Measurements from ENCODE around the gene RETREG3. TPM values are rescaled to one million over a fixed set of nuclear protein-coding genes. Genes with fewer than 3 reads are reported as not detected.

The RETREG3 gene
- total and polyA plus RNA-seq, 9 of the 15 experiments (the other 6 are each of a cell fraction or from before 2014, with no cell fraction given): 4.1 to 39.0 (median 16.9) TPM

GRCh38 chr17:42578282-42578869, 30.8 kb downstream of the RETREG3 start (continued):
- peak; percentile 89 for TF ChIP-seq SMC3 (conservative IDR thresholded peaks at IDR 0.05; ENCODE audit: insufficient read depth, low read depth, low read length)
- no peak for TF ChIP-seq U2AF1 (optimal IDR thresholded peaks at IDR 0.05; ENCODE audit: low read depth, low read length)
- TF ChIP-seq, protein P1, sequence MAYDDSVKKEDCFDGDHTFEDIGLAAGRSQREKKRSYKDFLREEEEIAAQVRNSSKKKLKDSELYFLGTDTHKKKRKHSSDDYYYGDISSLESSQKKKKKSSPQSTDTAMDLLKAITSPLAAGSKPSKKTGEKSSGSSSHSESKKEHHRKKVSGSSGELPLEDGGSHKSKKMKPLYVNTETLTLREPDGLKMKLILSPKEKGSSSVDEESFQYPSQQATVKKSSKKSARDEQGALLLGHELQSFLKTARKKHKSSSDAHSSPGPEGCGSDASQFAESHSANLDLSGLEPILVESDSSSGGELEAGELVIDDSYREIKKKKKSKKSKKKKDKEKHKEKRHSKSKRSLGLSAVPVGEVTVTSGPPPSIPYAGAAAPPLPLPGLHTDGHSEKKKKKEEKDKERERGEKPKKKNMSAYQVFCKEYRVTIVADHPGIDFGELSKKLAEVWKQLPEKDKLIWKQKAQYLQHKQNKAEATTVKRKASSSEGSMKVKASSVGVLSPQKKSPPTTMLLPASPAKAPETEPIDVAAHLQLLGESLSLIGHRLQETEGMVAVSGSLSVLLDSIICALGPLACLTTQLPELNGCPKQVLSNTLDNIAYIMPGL (CRISPR knock-in tag; IDR thresholded peaks at IDR 0.05): no peak
- peak; percentile 51; the same call in 1 of the 2 replicates for TF ChIP-seq POLR2AphosphoS5 (IDR thresholded peaks at IDR 0.05; ENCODE audit: control insufficient read depth, insufficient read depth, low read depth, low read length)
- no peak for TF ChIP-seq ZFP30 (CRISPR knock-in tag; IDR thresholded peaks at IDR 0.05; ENCODE audit: borderline replicate concordance)
- TF ChIP-seq, protein P2, sequence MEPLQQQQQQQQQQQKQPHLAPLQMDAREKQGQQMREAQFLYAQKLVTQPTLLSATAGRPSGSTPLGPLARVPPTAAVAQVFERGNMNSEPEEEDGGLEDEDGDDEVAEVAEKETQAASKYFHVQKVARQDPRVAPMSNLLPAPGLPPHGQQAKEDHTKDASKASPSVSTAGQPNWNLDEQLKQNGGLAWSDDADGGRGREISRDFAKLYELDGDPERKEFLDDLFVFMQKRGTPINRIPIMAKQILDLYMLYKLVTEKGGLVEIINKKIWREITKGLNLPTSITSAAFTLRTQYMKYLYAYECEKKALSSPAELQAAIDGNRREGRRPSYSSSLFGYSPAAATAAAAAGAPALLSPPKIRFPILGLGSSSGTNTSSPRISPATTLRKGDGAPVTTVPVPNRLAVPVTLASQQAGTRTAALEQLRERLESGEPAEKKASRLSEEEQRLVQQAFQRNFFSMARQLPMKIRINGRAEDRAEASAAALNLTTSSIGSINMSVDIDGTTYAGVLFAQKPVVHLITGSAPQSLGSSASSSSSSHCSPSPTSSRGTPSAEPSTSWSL (CRISPR knock-in tag; IDR thresholded peaks at IDR 0.05; ENCODE audit: borderline replicate concordance): no peak
- TF ChIP-seq RHOXF2B (CRISPR knock-in tag; conservative IDR thresholded peaks at IDR 0.05): no peak
- no peak for TF ChIP-seq BCOR (IDR thresholded peaks at IDR 0.05)
- TF ChIP-seq ZNF354B (CRISPR knock-in tag; IDR thresholded peaks at IDR 0.05): no peak
- TF ChIP-seq ZNF146 (CRISPR knock-in tag; IDR thresholded peaks at IDR 0.05; ENCODE audit: unreplicated experiment): no peak
- TF ChIP-seq CBFA2T2 (conservative IDR thresholded peaks at IDR 0.05): no peak
- TF ChIP-seq ASH1L (IDR thresholded peaks at IDR 0.05; ENCODE audit: borderline replicate concordance, low read depth, partially characterized antibody): no peak
- TF ChIP-seq MCM3 (IDR thresholded peaks at IDR 0.05): no peak
- TF ChIP-seq ZBTB7A (IDR thresholded peaks at IDR 0.05; ENCODE audit: borderline replicate concordance, control insufficient read depth, low read depth, low read length): peak; percentile 27
- TF ChIP-seq HMBOX1 (IDR thresholded peaks at IDR 0.05): peak; percentile 29; the same call in 1 of the 2 replicates
- TF ChIP-seq HES1 (IDR thresholded peaks at IDR 0.05; ENCODE audit: low read depth): no peak
- no peak for TF ChIP-seq ZBTB1 (CRISPR knock-in tag; IDR thresholded peaks at IDR 0.05; ENCODE audit: borderline replicate concordance, low read depth)
- TF ChIP-seq CBFB (CRISPR knock-in tag; IDR thresholded peaks at IDR 0.05): no peak
- TF ChIP-seq MYC (IDR thresholded peaks at IDR 0.05; ENCODE audit: low read depth, low read length): peak; percentile 53
- no peak for TF ChIP-seq MYC (CRISPR knock-in tag; IDR thresholded peaks at IDR 0.05; ENCODE audit: borderline replicate concordance, low read depth)
- no peak for TF ChIP-seq GABPB1 (CRISPR knock-in tag; IDR thresholded peaks at IDR 0.05)
- no peak for TF ChIP-seq SP1 (CRISPR knock-in tag; IDR thresholded peaks at IDR 0.05)
- TF ChIP-seq, protein P3, sequence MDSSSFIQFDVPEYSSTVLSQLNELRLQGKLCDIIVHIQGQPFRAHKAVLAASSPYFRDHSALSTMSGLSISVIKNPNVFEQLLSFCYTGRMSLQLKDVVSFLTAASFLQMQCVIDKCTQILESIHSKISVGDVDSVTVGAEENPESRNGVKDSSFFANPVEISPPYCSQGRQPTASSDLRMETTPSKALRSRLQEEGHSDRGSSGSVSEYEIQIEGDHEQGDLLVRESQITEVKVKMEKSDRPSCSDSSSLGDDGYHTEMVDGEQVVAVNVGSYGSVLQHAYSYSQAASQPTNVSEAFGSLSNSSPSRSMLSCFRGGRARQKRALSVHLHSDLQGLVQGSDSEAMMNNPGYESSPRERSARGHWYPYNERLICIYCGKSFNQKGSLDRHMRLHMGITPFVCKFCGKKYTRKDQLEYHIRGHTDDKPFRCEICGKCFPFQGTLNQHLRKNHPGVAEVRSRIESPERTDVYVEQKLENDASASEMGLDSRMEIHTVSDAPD (CRISPR knock-in tag; IDR thresholded peaks at IDR 0.05): no peak
- no peak for TF ChIP-seq NFXL1 (CRISPR knock-in tag; IDR thresholded peaks at IDR 0.05)
